Upper lobe of left lung (tissue), 6 donors: ENCODE results near the gene VSIG1. TPM values are rescaled to one million over a fixed set of nuclear protein-coding genes. Genes with fewer than 3 reads are reported as not detected.
A peak's percentile ranks its signal among the peaks of the same experiment; 100 is the strongest.

Experiments used
- ATAC-seq, 2 donors: fragments of 200-7000 bp; cut with Tn5 transposase; one replicate each; pipeline ENCODE4 v1.9.1; 2022; ENCODE audit warnings: mild to moderate bottlenecking in 2 of 2, moderate library complexity in 2 of 2; ENCODE audit not compliant: low FRiP score in 2 of 2
- DNase-seq, 2 donors: peaks; one replicate each; pipeline ENCODE4 v3.0.0-alpha.2; 2019 to 2020
- H3K27ac ChIP-seq, 4 donors: fragments of 200-600 bp; sonication (generic); one replicate each; pipeline ENCODE4 v1.5.1; 2016 to 2019
- H3K27me3 ChIP-seq, 4 donors: fragments of 200-600 bp; sonication (generic); one replicate each; pipeline ENCODE4 v1.5.1; 2017 to 2019
- H3K36me3 ChIP-seq, 4 donors: fragments of 200-600 bp; sonication (generic); one replicate each; pipeline ENCODE4 v1.5.1; 2016 to 2019
- H3K4me1 ChIP-seq, 4 donors: fragments of 200-600 bp; sonication (generic); one replicate each; pipeline ENCODE4 v1.5.1; 2018 to 2019
- H3K4me3 ChIP-seq, 4 donors: fragments of 200-600 bp; sonication (generic); one replicate each; pipeline ENCODE4 v1.5.1; 2017 to 2019; ENCODE audit warnings: mild to moderate bottlenecking in 2 of 4, moderate library complexity in 1 of 4
- H3K9me3 ChIP-seq, 4 donors: fragments of 200-600 bp; sonication (generic); one replicate each; pipeline ENCODE4 v1.5.1; 2018 to 2019
- CTCF ChIP-seq, 6 experiments: fragments of 450-650 bp in 4 of 6; fragments of 200-600 bp in 2 of 6; sonication (generic) in 2 of 6; IDR thresholded peaks; one replicate each; pipeline ENCODE4 v1.5.1; 2016 to 2019; ENCODE audit warnings: antibody characterized with exemption in 6 of 6
- EP300 ChIP-seq, 4 donors: sonication (generic); formaldehyde crosslinking; IDR thresholded peaks; one replicate each; pipeline ENCODE4 v1.5.1; 2017; ENCODE audit warnings: antibody characterized with exemption in 4 of 4, control low read depth in 2 of 4
- POLR2A ChIP-seq, 4 donors: fragments of 450-650 bp; IDR thresholded peaks; one replicate each; pipeline ENCODE4 v1.5.1; 2016 to 2017; ENCODE audit warnings: antibody characterized with exemption in 4 of 4, mild to moderate bottlenecking in 2 of 4
- POLR2AphosphoS5 ChIP-seq, 2 donors: sonication (generic); formaldehyde crosslinking; IDR thresholded peaks; one replicate each; pipeline ENCODE4 v1.5.1; 2017; ENCODE audit warnings: antibody characterized with exemption in 2 of 2
- WGBS, 2 donors: methylation state at CpG; one replicate each; pipeline ENCODE4 v1.1.5; 2017 to 2018; 5-methylcytosine and 5-hydroxymethylcytosine counted together
- total RNA-seq, 6 donors: library from RNA; depleted of rRNA in 4 of 6; stranded (reverse); fragments of >200 nt in 4 of 6; gene quantifications; one replicate each; pipeline versions ENCODE4 v1.1.0 to v1.2.1, GENCODE V29; 2016 to 2021
- donor health status: DM: no; HTN: no; CAD: no; lungs with moderate emphysema.
- donor health status: DM: no; HTN: yes; CAD: no; lungs with severe emphysema.

Gene VSIG1
- total RNA-seq, 6 donors from 2014 or later, result 0.54 to 0.86 (median 0.61) TPM; not detected in 3

GRCh38 chrX:108025376-108025775 is 19.5 kb upstream of the VSIG1 start:
- DNase-seq, result no peak
- Histone ChIP-seq H3K4me3 (no peak overlapping the region), H3K9me3 (no peaks in the 10 kb centered on the region), H3K27ac (no peak overlapping the region), H3K27me3 (no peaks in the 10 kb centered on the region), H3K36me3 (no peaks in the 10 kb centered on the region), H3K4me1 (no peaks in the 10 kb centered on the region)
- ATAC-seq, result no peak
- WGBS, 2 donors, result 90 to 96% methylated on average over 1 of the region's 1 CpG
- no peak for TF ChIP-seq POLR2A (IDR thresholded peaks at IDR 0.05)

GRCh38 chrX:108025954-108026600 is 18.8 kb upstream of the VSIG1 start:
- H3K36me3 ChIP-seq, result no peaks in the 10 kb centered on the region
- no peaks in the 10 kb centered on the region for H3K4me1 ChIP-seq
- DNase-seq (no peak), ATAC-seq (no peak)
- H3K27me3 ChIP-seq, result no peaks in the 10 kb centered on the region
- no peak overlapping the region for H3K4me3 ChIP-seq
- H3K27ac ChIP-seq, result no peak overlapping the region
- 59% methylated on average over 2 of the region's 2 CpGs; no CpG with 5 or more reads in 1 of the 2 donors for WGBS, 2 donors
- no peak for TF ChIP-seq EP300 (IDR thresholded peaks at IDR 0.05)
- no peak for TF ChIP-seq POLR2AphosphoS5 (IDR thresholded peaks at IDR 0.05)
- TF ChIP-seq CTCF (IDR thresholded peaks at IDR 0.05), result no peak
- no peak for TF ChIP-seq POLR2A (IDR thresholded peaks at IDR 0.05)
- H3K9me3 ChIP-seq, result no peaks in the 10 kb centered on the region

- no peaks in the 10 kb centered on the region for H3K9me3 ChIP-seq
- no peak overlapping the region for H3K4me3 ChIP-seq
- 52% methylated on average over 1 of the region's 1 CpG for WGBS, 2 donors
- no peak for TF ChIP-seq POLR2A (IDR thresholded peaks at IDR 0.05)
- peak in 1 of 4 donors; percentile 37 for TF ChIP-seq EP300 (IDR thresholded peaks at IDR 0.05)
- no peak overlapping the region for H3K27ac ChIP-seq
- DNase-seq (no peak), ATAC-seq (no peak)
- no peaks in the 10 kb centered on the region for H3K4me1 ChIP-seq
- H3K36me3 ChIP-seq, result no peaks in the 10 kb centered on the region
- no peaks in the 10 kb centered on the region for H3K27me3 ChIP-seq
Measured at GRCh38 chrX:108028854-108029253, 16.0 kb upstream of the VSIG1 start.

DNA sequence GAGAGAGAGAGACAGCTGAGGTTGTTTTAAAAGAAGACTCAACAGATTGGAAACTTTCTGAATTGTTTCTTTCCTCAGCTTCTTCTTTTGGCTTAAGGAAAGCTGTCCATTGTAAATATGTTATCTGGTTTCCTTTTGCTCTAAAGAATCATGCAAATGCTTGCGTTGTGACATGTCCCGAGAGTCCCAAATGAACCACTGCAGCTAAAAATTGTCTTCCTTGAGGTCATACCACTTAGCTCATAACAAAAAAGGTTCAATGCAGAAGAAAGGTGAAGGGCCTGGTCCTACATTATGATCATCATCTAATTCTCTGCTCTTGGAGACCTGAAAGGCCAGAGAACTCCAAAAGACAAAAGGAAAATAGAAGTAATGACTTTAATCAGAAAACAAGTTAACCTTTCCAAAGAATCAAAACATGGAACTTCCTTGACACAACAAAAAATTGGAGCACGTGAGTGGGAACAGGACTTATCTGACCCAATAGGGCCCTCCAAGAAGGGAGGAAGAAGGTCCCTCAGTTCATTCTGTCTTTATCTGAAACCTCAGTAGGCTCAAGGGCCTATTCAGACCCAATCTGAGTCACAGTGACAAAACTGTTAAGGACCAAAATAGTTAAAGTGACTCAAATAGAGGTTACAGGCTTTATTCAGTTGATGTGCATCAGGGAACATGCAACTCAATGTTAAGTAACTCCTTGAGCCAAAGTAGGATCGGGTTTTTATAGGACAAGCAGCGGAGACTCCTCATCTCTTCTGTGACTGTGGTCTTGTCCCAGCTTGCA is 14.7 kb upstream of the VSIG1 start:
- Histone ChIP-seq H3K4me1 (no peaks in the 10 kb centered on the region), H3K9me3 (no peaks in the 10 kb centered on the region), H3K36me3 (no peaks in the 10 kb centered on the region), H3K4me3 (no peak overlapping the region), H3K27me3 (no peaks in the 10 kb centered on the region), H3K27ac (no peak overlapping the region)
- ATAC-seq (no peak), DNase-seq (no peak)
- TF ChIP-seq POLR2AphosphoS5 (IDR thresholded peaks at IDR 0.05) (no peak), POLR2A (IDR thresholded peaks at IDR 0.05) (no peak), EP300 (IDR thresholded peaks at IDR 0.05) (no peak), CTCF (IDR thresholded peaks at IDR 0.05) (no peak)
- 81 to 93% methylated on average over 4 to 5 of the region's 5 CpGs for WGBS, 2 donors

DNA sequence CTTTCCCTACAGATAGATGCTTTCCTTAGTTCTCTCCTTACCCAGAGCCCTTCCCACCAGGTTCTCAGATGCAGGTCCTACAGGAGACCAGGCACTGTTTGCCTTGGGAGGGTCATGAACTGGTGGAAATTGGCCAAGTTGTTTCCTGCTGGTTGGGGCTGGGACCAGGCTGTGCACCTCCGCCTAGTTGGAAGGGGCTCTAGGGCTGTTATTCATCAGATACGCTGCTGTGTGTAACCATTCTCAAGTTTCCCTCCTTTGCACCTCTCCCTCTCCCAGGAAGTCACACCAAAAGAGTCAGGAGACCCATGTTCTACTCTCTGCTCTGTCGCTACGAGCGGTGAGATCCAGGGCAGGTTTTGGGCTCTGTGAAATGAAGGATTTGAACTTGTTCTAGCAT is 11.9 kb upstream of the VSIG1 start:
- DNase-seq (no peak), ATAC-seq (no peak)
- Histone ChIP-seq H3K4me1 (no peaks in the 10 kb centered on the region), H3K9me3 (no peaks in the 10 kb centered on the region), H3K27me3 (no peaks in the 10 kb centered on the region), H3K4me3 (no peak overlapping the region), H3K36me3 (no peaks in the 10 kb centered on the region), H3K27ac (no peak overlapping the region)
- TF ChIP-seq POLR2A (IDR thresholded peaks at IDR 0.05) (no peak), EP300 (IDR thresholded peaks at IDR 0.05) (no peak), POLR2AphosphoS5 (IDR thresholded peaks at IDR 0.05) (no peak), CTCF (IDR thresholded peaks at IDR 0.05) (no peak)
- 87% methylated on average over 5 of the region's 5 CpGs; no CpG with 5 or more reads in 1 of the 2 donors for WGBS, 2 donors
